Measurements from ENCODE around the gene VPS13D. TPM values are rescaled to one million over a fixed set of nuclear protein-coding genes. Genes with fewer than 3 reads are reported as not detected.

The VPS13D gene
- total and polyA plus RNA-seq, 2 of the 4 experiments (the other 2 are of a cell fraction): 9.0 to 16.3 TPM

GRCh38 chr1:12339811-12340543 is 110.1 kb downstream of the VPS13D start:
- ATAC-seq (ENCODE audit: low read depth): no peak
- Histone ChIP-seq H3K9me1 (ENCODE audit: insufficient read depth, low read length) (peaks cover 2% of the 10 kb centered on the region; the same call in 1 of the 2 replicates), H4K20me1 (ENCODE audit: insufficient read depth, low read length) (no peaks in the 10 kb centered on the region), H2BK120ac (ENCODE audit: low read depth, low read length) (no peak overlapping the region), H3K9ac (ENCODE audit: low read depth, low read length) (no peak overlapping the region), H2BK5ac (ENCODE audit: low read depth, low read length, poor library complexity, severe bottlenecking) (no peak overlapping the region), H3K18ac (ENCODE audit: low read depth, low read length) (no peak overlapping the region), H3K56ac (ENCODE audit: extremely low read depth, insufficient read depth, low read length) (no peak overlapping the region), H3K4me3 (ENCODE audit: insufficient read depth, low read depth, low read length) (no peak overlapping the region), H2BK15ac (ENCODE audit: low read depth, low read length) (no peak overlapping the region), H2BK20ac (ENCODE audit: low read depth, low read length) (no peak overlapping the region), H4K8ac (ENCODE audit: low read depth in 2 of 2, low read length in 2 of 2) (no peak overlapping the region), H2AK9ac (replicated peaks; ENCODE audit: low read depth, low read length, poor library complexity) (no peak overlapping the region), H3K4me1 (ENCODE audit: control insufficient read depth, insufficient read depth, low read length) (no peaks in the 10 kb centered on the region), H2AK5ac (ENCODE audit: low read depth, low read length) (no peak overlapping the region), H3K79me1 (ENCODE audit: low read depth in 1 of 2, low read length in 2 of 2) (no peaks in the 10 kb centered on the region), H3K23ac (ENCODE audit: low read depth, low read length) (no peak overlapping the region), H4K91ac (ENCODE audit: insufficient read depth, low read depth, low read length) (no peak overlapping the region), H3K14ac (replicated peaks; ENCODE audit: low read depth, low read length) (no peak overlapping the region), H4K5ac (ENCODE audit: low read depth, low read length) (no peak overlapping the region), H3K9me3 (ENCODE audit: control insufficient read depth, insufficient read depth, low read length) (no peaks in the 10 kb centered on the region), H3K36me3 (ENCODE audit: control insufficient read depth, insufficient read depth, low read length) (peaks cover 11% of the 10 kb centered on the region), H2AFZ (replicated peaks; ENCODE audit: low read length, poor library complexity) (no peak overlapping the region), H3K4ac (ENCODE audit: low read depth, low read length) (no peak overlapping the region), H3K27ac (ENCODE audit: insufficient read depth, low read length) (no peak overlapping the region), H3K27me3 (ENCODE audit: control insufficient read depth, insufficient read depth, low read length) (no peaks in the 10 kb centered on the region), H3K4me2 (ENCODE audit: low read depth, low read length) (no peak overlapping the region)
- dilution Hi-C loops (cut with HindIII; ENCODE audit: low sequenced_read_pairs, unreplicated experiment): no loop called here
- ChIA-PET POLR2A (ENCODE audit: unreplicated experiment) (no interaction called here), CTCF (interaction anchor here (0.9 to 1.3 kb wide), 3 partner anchors 17 to 287 kb away, joined by 3 read pairs; no protein-coding TSS in a partner anchor)
- intact Hi-C loops (cut with micrococcal nuclease): no loop called here
- BruUV-seq (replicated peaks): no TSS peak
- 40% methylated on average over 1 of the region's 4 CpGs; no CpG with 5 or more reads in 1 of the 2 experiments for WGBS, 2 experiments (ENCODE audit: extremely low coverage in 2 of 2, insufficient read length in 1 of 2)
- no peak for DNase-seq
- TF ChIP-seq RAD21 (IDR thresholded peaks at IDR 0.05; ENCODE audit: low read length): no peak
- TF ChIP-seq CEBPB (IDR thresholded peaks at IDR 0.05; ENCODE audit: low read depth, low read length): no peak
- no peak for TF ChIP-seq MAFK (IDR thresholded peaks at IDR 0.05; ENCODE audit: low read depth, low read length)
- TF ChIP-seq RCOR1 (IDR thresholded peaks at IDR 0.05; ENCODE audit: insufficient replicate concordance, low read length): no peak
- TF ChIP-seq CHD1 (IDR thresholded peaks at IDR 0.05; ENCODE audit: low read depth, low read length): no peak
- in situ Hi-C loops (cut with MboI; ENCODE audit: low sequenced_read_pairs): no loop called here
